Lower lobe of right lung (tissue), 2 donors: Measurements from ENCODE around the gene EXOC3L4. TPM values are rescaled to one million over a fixed set of nuclear protein-coding genes. Genes with fewer than 3 reads are reported as not detected.

Experiments used
- ATAC-seq, 2 donors: fragments of 200-7000 bp; cut with Tn5 transposase; one replicate each; pipeline ENCODE4 v1.9.1; 2020 to 2022; ENCODE audit warnings: mild to moderate bottlenecking in 2 of 2, moderate library complexity in 2 of 2
- DNase-seq: peaks from one replicate; pipeline ENCODE4 v3.0.0-alpha.2; 2020
- H3K27ac ChIP-seq: fragments of 200-600 bp; one replicate; pipeline ENCODE4 v1.8.0; 2022
- H3K27me3 ChIP-seq: fragments of 200-600 bp; one replicate; pipeline ENCODE4 v1.8.0; 2022; ENCODE audit warnings: low read depth
- H3K36me3 ChIP-seq: fragments of 200-600 bp; one replicate; pipeline ENCODE4 v1.8.0; 2022; ENCODE audit warnings: mild to moderate bottlenecking
- H3K4me1 ChIP-seq: fragments of 200-600 bp; one replicate; pipeline ENCODE4 v1.8.0; 2022
- H3K4me3 ChIP-seq: fragments of 200-600 bp; one replicate; pipeline ENCODE4 v1.8.0; 2022; ENCODE audit warnings: mild to moderate bottlenecking
- H3K9me3 ChIP-seq: fragments of 200-600 bp; one replicate; pipeline ENCODE4 v1.8.0; 2022
- CTCF ChIP-seq: fragments of 200-600 bp; IDR thresholded peaks from one replicate; pipeline ENCODE4 v1.8.0; 2022; ENCODE audit warnings: antibody characterized with exemption, mild to moderate bottlenecking
- intact Hi-C: fragments of 100-400 bp; cut with DNase I; formaldehyde crosslinking; loops from one replicate; pipeline ENCODE4 v1.11.0; 2022
- total RNA-seq: library from RNA; stranded (reverse); fragmentation: NEBNext Ultra II Directional; extraction: Animal tissue kit (Norgen Biotek cat#: 25700); gene quantifications from one replicate; pipeline ENCODE4 v1.2.1, GENCODE V29; 2021
- donor health status: DM: no; HTN: yes; CAD: no; lungs with severe emphysema.

EXOC3L4 gene
- total RNA-seq, 1 donor from 2014 or later: 3.6 TPM

GRCh38 chr14:103067231-103067954 is 27.1 kb upstream of the EXOC3L4 start:
- Histone ChIP-seq H3K4me3 (no peak overlapping the region), H3K4me1 (peaks cover 34% of the 10 kb centered on the region), H3K27me3 (no peaks in the 10 kb centered on the region), H3K27ac (peak overlapping the region; percentile 69), H3K9me3 (no peaks in the 10 kb centered on the region), H3K36me3 (no peaks in the 10 kb centered on the region)
- intact Hi-C loops: no loop called here
- ATAC-seq (peak; percentile 25 to 59), DNase-seq (no peak)
- TF ChIP-seq CTCF: no peak

GRCh38 chr14:103068351-103069073 is 26.0 kb upstream of the EXOC3L4 start:
- DNase-seq: no peak
- Histone ChIP-seq H3K27me3 (no peaks in the 10 kb centered on the region), H3K27ac (peak overlapping the region; percentile 69), H3K9me3 (no peaks in the 10 kb centered on the region), H3K4me3 (no peak overlapping the region), H3K4me1 (peaks cover 41% of the 10 kb centered on the region), H3K36me3 (no peaks in the 10 kb centered on the region)
- TF ChIP-seq CTCF: no peak
- intact Hi-C loops: no loop called here
- no peak for ATAC-seq

DNA sequence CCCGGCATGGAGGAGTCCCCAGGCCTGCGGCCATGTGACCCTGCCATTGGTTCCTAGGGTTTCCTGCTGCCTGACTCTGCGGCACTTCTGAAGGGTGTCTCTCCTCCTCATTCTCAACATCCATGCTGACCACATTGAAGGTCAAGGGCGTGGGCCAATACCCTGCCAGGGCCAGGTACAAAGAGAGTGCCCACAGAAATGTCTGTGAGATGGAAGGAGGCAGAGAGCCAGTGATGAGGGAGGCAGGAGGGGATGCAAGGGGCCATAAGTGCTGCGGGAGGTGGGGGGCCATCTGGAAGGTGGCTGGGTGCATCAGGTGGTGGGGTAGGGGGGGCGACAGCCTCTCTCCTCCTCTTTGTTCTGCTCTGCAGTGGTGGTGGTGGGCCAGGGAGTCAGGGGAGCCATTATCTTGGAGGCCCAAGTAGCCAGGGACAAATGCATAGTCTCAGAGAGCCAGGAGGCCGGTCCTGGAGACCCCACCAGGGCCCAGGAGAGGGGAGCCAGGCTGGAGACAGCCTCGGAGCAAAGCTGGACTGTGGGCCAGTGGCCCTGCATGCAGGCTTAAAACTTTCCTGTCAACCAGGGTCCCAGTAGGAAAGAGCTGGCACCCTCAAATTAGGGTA is 24.2 kb upstream of the EXOC3L4 start:
- Histone ChIP-seq H3K27ac (peak overlapping the region; percentile 86), H3K36me3 (no peaks in the 10 kb centered on the region), H3K4me1 (peaks cover 58% of the 10 kb centered on the region), H3K4me3 (no peak overlapping the region), H3K9me3 (no peaks in the 10 kb centered on the region), H3K27me3 (no peaks in the 10 kb centered on the region)
- no peak for TF ChIP-seq CTCF
- ATAC-seq: no peak
- DNase-seq: no peak
- intact Hi-C loops: no loop called here

DNA sequence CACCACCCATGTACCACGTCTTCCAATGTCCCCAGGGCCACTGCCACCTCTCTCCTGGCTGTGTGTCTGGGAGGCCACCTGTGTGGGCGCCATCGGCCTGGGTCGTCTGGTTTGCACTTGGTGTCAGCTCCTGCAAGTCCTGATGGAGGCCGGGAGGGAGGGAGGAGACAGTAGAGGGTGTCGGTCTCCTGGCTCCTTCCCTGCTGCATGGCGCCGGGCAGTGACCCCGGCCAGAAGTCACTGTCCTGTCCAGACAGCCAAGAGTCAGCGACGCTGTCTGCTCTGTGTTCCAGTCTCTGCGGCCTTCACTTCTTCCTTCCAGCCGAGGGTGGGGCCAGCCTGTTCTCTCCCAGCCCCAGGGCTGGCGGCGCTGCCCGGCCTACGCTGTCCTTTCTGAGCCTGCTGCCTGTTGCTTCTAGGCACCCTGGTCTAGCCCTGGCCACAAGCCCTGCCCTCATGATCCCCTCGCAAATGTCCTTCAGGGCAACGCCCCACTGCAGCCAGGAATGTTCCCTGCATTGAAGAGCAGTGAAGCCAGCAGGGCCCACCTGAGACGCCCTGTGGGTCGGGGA is 23.5 kb upstream of the EXOC3L4 start:
- peak overlapping the region; percentile 86 for H3K27ac ChIP-seq

More for the DNA sequence above, 23.5 kb upstream of the EXOC3L4 start:
- Histone ChIP-seq H3K4me1 (peaks cover 59% of the 10 kb centered on the region), H3K9me3 (no peaks in the 10 kb centered on the region), H3K36me3 (no peaks in the 10 kb centered on the region), H3K27me3 (no peaks in the 10 kb centered on the region), H3K4me3 (no peak overlapping the region)
- ATAC-seq (peak; percentile 3 to 36), DNase-seq (peak; percentile 83)
- intact Hi-C loops: no loop called here
- TF ChIP-seq CTCF: no peak
